NCI-H345 (cell line): ENCODE data around the gene BDNF.

Experiments used
- DNase-seq: peaks from one replicate; lab custom pipeline; 2025; lab: John Stamatoyannopoulos, UW

The BDNF gene

GRCh38 chr11:27705873-27706820 is 5.9 kb upstream of the BDNF start:
- DNase-seq, result peak; percentile 6

GRCh38 chr11:27703481-27703880 is 3.2 kb upstream of the BDNF start:
- DNase-seq, result no peak

DNA sequence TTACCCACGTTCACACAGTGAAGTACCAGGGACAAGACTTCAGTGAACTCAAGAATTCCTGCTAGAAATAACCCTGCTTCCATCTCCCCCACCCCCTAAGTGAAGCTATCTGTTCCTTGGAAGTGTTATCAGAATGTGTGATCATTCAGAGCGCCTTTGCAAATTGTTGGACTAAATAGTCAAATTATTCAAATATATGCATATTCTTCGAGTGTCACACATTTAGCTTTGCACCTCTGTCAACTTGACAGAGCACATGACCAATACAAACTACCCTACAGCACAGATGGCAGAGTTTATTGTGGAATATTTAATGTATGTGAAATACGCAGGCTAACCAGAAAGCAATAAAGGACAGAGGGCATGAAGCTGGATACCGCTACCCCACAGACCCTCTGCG is 2.6 kb upstream of the BDNF start:
- DNase-seq, result no peak

GRCh38 chr11:27701355-27702105 is 1.3 kb upstream of the BDNF start:
- DNase-seq, result peak; percentile 51

GRCh38 chr11:27699926-27700350 is 317 bp downstream of the BDNF start:
- DNase-seq, result peak; percentile 11

DNA sequence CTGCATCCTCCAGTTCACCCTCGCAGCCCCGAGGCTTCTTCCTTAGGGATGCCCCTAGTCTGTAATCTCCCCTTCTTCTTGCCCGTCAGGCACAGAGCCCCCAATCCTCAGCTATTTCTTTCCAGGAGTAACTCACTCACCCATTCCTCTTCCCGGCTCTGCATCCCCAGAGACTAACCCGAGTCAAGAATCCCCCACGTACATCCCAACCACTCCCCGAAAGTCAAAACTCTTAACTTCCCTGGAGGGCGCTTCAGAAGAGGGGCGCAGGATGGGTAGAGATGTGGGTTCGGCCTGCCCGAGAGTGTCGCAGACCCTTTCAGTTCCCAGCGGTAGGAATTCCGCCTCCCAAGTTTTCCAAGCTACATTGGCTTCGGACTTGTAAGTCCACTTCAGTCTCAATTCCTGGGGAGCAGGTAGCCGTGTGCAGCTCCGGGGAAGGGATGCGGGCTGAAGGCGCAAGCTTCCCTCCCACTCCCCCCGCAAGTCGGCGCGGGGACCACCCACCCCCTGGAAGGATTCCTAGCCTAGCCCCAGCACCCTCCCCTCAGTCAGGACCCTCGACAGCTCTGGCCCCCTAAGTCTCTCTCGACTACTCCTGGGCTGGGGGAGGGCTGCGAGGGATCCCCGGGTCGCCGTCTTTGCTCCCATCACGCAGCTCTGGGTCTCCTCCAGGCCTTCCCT is 871 bp downstream of the BDNF start:
- DNase-seq, result peak; percentile 19

DNA sequence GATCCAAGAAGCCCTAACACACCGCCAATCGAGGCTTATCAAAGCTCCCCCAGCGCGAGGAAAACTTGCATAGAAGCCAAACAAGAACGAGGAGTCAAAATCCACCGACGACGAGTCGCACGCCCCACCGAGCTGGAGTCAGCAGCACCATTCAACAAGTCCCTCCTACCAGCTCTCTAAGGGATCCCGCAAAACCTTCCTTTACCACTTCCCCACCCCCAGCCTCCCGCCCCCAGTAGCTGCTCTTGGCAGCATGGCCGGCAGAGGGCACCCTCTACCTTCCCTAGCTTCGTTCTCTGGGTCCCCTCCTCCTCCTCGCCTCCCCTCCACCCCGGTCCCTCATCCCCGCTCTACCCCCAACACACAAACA is 1.4 kb downstream of the BDNF start:
- DNase-seq, result peak; percentile 79

DNA sequence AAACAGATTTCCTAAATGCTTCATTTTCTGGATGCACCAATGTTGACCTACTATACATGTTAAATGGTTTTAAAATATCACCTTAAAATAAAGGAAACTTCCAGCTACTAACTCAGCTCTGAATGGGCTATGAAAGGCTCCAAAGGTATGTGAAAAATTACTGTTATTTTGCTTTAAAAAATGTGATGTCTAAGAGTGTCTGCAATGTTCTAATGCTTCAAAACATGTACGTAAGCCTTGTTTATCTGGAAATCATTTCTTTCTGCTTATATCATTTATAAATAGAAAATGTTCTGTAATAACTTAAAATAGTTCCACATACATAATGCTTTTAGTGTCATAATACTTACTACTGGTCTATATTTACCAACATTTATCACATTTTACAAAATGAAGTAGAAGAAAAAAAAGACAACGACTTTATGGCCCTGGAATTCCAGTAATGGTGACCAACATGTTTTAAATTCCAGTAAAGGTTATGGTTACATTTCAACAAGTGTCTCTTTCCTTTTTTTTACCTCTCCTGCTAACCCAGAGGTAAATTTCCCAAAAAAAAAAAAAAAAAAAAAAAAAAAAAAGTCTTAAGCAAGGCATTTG is 2.5 kb downstream of the BDNF start:
- no peak for DNase-seq

- no peak for DNase-seq
These were observed 3.3 kb downstream of the BDNF start for GRCh38 chr11:27696961-27697360.

DNA sequence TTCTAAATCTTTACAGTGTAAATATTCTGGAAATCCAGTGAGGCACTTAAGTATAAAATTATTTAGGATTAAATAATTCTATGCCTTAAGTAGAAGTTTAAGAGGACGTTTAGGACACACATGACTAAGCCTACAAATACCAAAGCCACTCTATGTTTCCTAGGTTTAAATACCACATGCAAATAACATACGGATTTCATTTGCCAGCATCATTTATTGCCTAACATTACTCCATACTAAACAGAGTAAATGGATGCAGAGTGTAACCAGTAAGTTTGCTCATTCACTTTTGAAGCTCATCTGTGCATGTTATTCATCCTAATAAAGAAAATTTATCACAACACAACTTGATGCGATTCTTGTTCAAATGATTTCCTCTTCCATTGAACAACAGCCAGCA is 4.1 kb downstream of the BDNF start:
- DNase-seq, result no peak

DNA sequence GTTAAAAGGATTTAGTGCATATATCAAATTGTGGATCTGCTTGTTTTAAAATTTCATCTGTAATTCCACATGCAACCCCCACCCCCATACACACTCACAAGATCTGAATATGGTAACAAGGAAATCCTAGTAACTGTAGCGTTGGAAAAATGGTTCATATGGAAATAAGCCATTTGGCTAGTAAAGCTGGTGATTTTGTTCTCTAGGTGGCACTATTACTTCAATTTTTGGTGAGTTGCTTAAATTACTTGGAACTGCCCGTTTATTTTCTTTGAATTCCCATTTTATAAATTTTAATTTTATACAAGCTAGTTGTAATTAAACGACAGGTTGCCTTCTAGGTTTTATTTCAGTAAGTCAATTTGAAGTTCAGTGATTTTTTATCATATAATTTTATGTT is 5.3 kb downstream of the BDNF start:
- DNase-seq, result peak; percentile 10

- no peak for DNase-seq
These were observed 6.9 kb downstream of the BDNF start for GRCh38 chr11:27693398-27693797.

- no peak for DNase-seq
These were observed 7.5 kb downstream of the BDNF start for GRCh38 chr11:27692781-27693180.

DNA sequence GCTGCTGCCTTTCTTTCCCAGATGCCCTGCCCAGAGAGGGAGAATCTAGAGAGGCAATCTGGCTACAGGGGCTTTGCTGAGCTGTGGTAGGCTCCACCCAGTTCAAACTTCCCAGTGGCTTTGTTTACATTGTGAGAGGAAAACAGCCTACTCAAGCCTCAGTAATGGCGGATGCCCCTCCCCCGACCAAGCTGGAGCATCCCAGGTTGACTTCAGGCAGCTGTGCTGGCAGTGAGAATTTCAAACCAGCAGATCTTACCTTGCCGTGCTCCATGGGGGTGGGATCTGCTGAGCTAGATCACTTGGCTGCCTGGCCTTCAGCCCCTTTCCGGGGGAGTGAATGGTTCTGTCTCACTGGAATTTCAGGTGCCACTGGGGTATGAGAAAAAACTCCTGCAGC is 12.2 kb downstream of the BDNF start:
- DNase-seq, result peak; percentile 11

GRCh38 chr11:27681664-27682063 is 18.6 kb downstream of the BDNF start:
- DNase-seq, result no peak

- DNase-seq, result no peak
These were observed 20.9 kb downstream of the BDNF start for GRCh38 chr11:27679136-27680015.

DNA sequence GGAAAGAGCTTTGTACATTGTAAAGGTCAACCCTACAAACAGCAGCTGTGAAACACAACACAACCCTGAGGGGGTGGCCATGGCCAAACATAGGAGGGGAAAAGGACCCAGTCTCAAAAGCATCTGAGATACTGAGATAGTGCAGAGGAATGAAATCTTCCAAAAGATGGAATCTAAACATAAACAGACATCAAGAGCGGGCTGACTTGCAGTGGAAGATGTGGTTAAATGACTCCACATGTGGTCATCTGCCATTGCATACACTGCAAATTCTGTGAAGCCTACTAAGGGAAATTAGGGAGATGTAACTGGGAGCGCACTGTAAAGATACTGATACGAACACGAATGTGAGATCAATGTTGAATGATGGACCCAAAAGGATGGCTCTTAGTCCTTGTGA is 22.0 kb downstream of the BDNF start:
- no peak for DNase-seq

GRCh38 chr11:27677108-27677507 is 23.1 kb downstream of the BDNF start:
- no peak for DNase-seq

GRCh38 chr11:27673979-27674663 is 26.1 kb downstream of the BDNF start:
- peak; percentile 48 for DNase-seq

GRCh38 chr11:27672836-27673464 is 27.3 kb downstream of the BDNF start:
- peak; percentile 59 for DNase-seq
